Fibroblast of lung (primary cell): ENCODE results near the gene ANKS1B.

Experiments
- CTCF ChIP-seq, 2 donors: IDR thresholded peaks in 1 of 2; conservative IDR thresholded peaks in 1 of 2; 1 replicate in 1 of 2; 2 replicates in 1 of 2; pipeline ENCODE4 v1.5.1; 2011 to 2012; ENCODE audit warnings: low read length in 2 of 2, control low read depth in 1 of 2, inconsistent platforms in 1 of 2, low read depth in 1 of 2, mild to moderate bottlenecking in 1 of 2
- EZH2 ChIP-seq: IDR thresholded peaks from 2 replicates; pipeline ENCODE4 v1.5.1; 2012; ENCODE audit warnings: low read length, control low read depth, mild to moderate bottlenecking; ENCODE audit errors: missing control alignments

DNA sequence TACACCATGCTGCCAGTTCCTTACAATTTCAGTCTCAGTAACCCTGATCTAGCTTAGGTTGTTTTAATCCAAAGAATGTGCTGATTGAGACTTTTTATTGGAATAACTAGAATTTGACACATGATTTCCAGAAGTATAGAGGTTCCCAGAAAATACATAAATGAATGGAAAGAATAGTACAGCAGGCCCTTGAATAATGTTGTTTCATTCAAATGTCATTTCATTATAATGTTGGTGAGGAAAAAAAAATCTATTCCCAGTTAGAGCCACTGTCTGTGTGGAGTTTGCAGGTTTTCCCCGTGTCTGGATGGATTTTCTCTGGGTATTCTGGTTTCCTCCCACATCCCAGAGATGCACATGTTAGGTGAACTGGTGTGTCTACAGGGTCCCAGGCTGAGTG, 610.7 kb downstream of the ANKS1B start:
- no peak for TF ChIP-seq CTCF (conservative IDR thresholded peaks at IDR 0.05 in 1 of 2, IDR thresholded peaks at IDR 0.05 in 1 of 2; ENCODE audit: low read depth in 1 of 2, low read length in 2 of 2)
- TF ChIP-seq EZH2: no peak
